ENCODE measurements around the gene OVAAL.
"Not testable (repeated sequence)": the region's sequence is repeated elsewhere in the genome, so short reads cannot be mapped to it uniquely, and the experiment has no call there.

OVAAL gene

DNA sequence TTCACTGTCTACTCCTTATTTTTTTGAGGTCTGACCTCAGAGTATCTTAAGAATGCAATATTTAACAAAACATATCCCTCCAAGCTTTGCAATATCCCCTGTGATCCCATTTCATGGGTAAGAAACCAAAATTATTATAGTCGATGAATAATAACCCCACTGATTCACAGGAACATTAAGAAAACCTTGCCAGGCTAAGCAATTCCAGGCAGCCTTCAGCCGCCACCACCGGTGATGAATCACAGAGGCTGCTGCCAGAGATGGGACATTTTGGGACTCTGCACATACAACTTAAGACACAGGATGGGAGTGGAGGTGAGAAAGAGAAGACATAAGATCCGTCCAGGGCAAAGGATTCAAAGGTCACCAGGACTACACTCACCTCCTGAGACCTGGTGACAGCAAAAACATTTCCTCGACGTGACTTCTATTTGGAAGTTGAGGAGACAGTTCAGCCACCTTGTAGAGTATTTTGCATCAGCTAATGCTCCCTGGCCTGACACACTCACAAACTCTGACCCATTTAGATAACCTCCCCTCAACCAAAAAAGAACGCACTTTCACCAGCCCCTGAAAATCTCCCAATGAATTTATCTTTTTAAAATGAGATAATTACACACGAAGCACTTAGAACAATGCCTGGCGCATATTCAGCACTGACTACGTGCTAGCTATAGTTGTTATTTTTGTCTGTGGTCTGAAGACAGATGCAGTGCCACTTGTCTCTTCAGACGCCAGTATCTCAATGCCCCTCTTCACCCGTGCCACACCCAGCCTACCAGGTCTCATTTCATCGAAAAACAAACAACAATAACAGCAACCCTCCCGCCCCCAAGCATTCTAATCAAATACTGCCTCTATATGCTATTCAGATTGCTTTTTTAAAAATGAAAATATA is 17.8 kb upstream of the OVAAL start:
- no peak for DNase-seq (ENCODE audit: low read depth)

GRCh38 chr1:180542113-180542837 is 16.5 kb upstream of the OVAAL start:
- DNase-seq (ENCODE audit: low read depth): no peak

DNA sequence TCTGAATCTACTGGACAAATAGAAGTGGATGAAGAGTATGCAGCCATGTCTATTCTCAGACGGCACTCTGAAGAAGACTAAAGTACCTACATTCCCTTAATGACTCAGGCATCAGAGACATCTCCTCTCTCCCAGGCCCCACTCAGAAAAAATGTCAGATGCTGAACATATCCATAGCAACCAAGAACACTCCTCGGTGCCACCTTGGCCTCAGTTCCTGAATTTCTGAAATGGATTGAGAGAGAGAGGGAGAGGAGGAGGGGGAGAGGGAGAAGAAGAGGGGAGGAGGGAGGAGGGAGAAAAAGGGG is 16.0 kb upstream of the OVAAL start:
- no peak for DNase-seq (ENCODE audit: low read depth)

DNA sequence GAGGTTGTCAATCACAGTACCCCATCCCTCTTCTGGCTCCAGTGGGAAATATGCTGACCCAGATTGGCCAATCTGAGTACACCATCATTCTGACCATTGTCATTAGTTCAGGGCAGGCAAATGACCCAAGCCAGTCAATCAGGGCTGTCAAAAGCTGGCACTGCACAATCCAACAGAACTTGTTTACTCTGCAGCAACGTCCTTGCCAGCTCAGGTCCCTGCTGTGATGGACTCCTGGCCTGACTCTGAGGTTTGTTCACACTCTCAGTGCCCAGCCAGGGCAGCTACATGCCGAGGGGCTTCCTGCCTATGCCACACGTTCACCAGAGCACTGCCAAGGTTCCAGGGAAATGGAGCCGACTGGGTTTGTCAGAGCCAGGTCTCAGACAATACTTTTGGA is 14.7 kb upstream of the OVAAL start:
- no peak for DNase-seq (ENCODE audit: low read depth)

DNA sequence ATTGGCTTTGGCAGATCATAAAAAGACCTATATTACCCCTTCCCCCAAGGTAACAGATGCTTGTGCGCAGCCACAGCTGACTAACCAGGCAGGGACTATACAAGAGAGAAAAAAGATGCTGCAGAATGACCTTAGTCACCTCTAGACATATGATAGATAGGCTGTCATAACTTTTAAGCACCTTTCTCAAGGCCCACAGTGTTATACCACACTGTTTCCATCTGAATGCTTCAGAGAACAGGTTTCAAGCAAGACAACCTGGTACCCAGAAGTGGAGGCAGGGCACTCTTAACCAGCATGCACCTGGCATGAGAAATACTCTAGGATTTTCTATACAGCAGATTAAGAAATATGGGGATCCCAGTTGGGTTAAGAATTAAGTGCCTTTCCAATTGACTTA is 12.8 kb upstream of the OVAAL start:
- no peak for DNase-seq (ENCODE audit: low read depth)

GRCh38 chr1:180548686-180549317 is 10.0 kb upstream of the OVAAL start:
- DNase-seq (ENCODE audit: low read depth): no peak

- DNase-seq (ENCODE audit: low read depth): not testable (repeated sequence)
Measured at GRCh38 chr1:180549770-180550169, 9.0 kb upstream of the OVAAL start.

- DNase-seq (ENCODE audit: low read depth): no peak
Measured at GRCh38 chr1:180550241-180550640, 8.5 kb upstream of the OVAAL start.

DNA sequence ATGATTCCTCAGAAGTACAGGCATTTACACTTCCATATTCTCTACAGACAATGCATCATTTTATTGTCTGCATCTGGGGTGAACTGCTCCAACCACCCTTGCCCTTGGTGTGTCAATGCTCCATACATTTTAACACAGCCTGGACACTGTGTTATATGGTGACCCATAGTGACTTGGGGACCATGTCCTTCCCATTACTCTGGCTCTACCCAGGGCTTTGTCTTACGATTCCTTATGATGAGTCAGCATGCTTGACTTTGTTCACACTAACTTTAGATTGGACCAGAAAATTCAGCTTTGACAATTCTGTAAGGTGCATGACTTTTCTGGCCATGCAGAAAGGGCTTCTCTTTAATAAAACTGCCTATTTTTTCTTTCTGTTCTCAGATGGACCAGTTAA is 6.8 kb upstream of the OVAAL start:
- DNase-seq (ENCODE audit: low read depth): no peak

DNA sequence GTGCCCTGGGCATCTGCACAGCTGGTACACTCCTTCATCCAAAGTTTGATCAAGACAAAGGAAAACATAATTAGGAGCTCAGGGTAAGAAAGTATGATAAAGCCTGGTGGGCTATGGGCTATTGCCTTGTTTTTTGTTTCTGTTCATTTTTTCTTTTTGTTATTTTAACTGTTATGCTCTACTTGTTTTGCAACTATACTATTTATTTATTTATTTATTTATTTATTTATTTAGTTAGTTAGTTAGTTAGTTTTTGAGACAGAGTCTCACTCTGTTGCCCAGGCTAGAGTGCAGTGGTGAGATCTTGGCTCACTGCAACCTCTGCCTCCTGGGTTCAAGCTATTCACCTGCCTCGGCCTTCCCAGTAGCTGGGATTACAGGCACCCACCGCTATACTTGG is 5.7 kb upstream of the OVAAL start:
- not testable (repeated sequence) for DNase-seq (ENCODE audit: low read depth)

DNA sequence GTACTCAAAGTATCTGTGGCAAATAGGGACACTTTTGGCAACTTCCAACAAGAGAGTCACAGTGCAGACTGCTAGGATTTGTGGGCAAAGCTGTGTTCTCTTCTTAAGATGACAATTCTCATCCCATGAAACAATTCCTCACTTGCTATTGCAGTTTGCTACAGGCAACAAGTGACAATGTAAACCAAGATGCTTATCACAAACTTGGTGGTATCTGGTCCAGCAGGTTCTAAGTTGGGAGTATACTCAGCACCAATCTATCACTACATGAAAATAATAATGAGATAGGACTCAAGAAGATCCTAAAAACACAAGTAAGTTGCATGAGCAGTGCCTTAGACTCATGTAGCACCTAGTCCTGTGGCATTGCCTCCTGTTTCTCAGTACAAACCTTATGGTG is 3.4 kb upstream of the OVAAL start:
- no peak for DNase-seq (ENCODE audit: low read depth)

- no peak for DNase-seq (ENCODE audit: low read depth)
Measured at GRCh38 chr1:180560200-180560867, 1.6 kb downstream of the OVAAL start.

GRCh38 chr1:180560868-180561600 is 2.3 kb downstream of the OVAAL start:
- DNase-seq (ENCODE audit: low read depth): no peak

GRCh38 chr1:180562640-180563025 is 3.9 kb downstream of the OVAAL start:
- DNase-seq (ENCODE audit: low read depth): no peak

DNA sequence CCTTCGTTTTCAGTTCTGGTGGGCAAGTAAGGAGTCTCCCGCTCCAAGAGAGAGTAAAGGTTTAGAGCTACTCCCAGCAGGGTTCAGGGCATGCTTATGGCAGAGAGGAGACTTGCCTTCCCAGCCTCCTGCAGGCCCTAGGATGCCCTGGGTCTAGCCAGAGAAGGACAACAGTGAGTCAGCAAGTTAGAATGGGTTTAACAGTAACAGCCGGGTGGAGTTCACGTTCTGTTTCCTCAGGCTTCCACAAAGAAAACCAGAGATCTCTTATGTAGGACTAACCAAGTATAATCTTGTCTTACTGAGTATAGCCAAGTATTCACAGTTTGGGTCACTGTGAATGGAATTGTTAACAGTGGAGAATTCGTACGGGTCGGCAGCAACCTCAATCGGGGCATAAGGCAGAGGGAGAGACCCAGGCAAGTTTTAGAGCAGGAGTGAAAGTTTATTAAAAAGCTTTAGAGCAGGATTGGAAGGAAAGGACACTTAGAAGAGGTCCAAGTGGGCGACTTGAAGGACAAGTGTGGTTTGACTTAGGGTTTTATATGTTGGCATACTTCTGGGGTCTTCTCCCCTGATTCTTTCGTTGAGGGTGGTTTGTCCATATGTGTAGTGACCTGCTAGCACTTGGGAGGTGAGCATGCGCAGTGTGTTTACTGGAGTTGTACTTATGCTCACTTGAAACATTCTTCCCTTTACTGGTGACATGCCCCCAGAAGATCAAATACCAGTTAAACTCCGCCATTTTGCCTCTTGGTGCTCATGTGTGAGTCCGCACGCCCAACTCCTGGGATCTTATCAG is 4.5 kb downstream of the OVAAL start:
- DNase-seq (ENCODE audit: low read depth): no peak

- DNase-seq (ENCODE audit: low read depth): no peak
Measured at GRCh38 chr1:180565121-180565871, 6.5 kb downstream of the OVAAL start.

DNA sequence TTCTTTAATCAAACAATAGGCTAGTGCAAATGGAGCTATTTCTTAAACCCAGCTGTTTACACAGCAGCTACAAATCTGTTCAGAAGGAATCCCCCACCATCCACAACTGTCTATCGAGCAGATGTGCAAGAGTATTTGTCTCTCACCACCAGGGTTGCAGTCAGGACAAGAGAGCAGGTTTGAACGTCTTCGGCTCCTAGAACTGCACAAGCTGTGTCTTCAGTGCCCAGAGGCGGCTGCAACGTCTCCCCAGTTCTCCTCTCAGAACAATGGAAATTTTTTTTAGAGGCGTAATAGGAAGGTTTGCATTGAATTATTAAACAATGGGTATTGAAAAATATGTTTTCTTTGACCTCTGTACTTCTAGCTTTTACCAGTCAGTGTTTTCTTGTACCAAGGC is 7.3 kb downstream of the OVAAL start:
- no peak for DNase-seq (ENCODE audit: low read depth)

GRCh38 chr1:180566495-180566894 is 7.7 kb downstream of the OVAAL start:
- DNase-seq (ENCODE audit: low read depth): no peak

GRCh38 chr1:180567654-180568053 is 8.9 kb downstream of the OVAAL start:
- DNase-seq (ENCODE audit: low read depth): no peak

DNA sequence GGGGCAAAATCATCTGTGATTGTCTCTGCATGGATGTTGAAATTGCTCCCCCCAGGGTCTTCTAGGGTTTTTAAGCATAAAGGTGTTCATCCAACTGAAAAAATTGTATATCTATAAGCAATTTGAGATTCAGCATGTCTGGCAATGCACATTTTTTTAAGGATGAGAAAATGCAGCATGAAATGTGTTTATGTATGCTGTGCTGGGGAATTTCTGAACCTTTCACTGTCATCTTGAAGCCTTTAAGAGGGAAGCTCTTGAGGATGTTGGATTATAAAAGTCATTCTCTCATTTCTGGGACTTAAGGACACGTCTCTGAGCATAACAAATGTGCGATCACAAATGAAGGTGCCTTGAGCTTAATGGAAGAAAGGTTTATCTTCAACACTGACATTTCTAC is 9.4 kb downstream of the OVAAL start:
- DNase-seq (ENCODE audit: low read depth): no peak

All from activated T-helper 1 cell treated with Interleukin-2 at 50 U/mL for 16 hours (primary cell).